NCI-H2196 (cell line): Measurements from ENCODE around the gene ABHD13.

Source experiments
- DNase-seq: peaks from one replicate; lab custom pipeline; 2025; ENCODE audit not compliant: unreplicated experiment; lab: John Stamatoyannopoulos, UW

Gene ABHD13

DNA sequence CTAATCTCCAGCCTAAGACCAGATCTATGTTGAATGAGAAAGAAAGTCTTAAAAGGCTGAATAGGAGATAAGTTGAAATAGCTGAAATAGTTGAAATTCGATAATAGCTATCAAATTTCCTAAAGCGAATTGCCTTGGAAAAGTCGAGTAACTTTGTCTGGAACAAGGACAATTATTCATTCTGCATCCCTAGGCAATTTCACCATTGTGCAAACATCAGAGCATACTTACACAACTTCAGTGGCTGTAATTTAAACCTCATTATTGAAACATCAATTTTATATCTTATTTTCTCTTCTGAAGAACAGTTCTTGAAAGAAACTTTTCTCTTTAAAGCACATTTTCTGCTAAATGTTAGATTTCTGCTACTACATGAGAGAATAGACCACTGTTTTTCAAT lies 64.9 kb downstream of the ABHD13 start:
- DNase-seq, result no peak
